Measurements from ENCODE around the gene SCYGR7.
A peak's percentile ranks its signal among the peaks of the same experiment; 100 is the strongest.
"Not testable (repeated sequence)": the region's sequence is repeated elsewhere in the genome, so short reads cannot be mapped to it uniquely, and the experiment has no call there.

SCYGR7 gene

DNA sequence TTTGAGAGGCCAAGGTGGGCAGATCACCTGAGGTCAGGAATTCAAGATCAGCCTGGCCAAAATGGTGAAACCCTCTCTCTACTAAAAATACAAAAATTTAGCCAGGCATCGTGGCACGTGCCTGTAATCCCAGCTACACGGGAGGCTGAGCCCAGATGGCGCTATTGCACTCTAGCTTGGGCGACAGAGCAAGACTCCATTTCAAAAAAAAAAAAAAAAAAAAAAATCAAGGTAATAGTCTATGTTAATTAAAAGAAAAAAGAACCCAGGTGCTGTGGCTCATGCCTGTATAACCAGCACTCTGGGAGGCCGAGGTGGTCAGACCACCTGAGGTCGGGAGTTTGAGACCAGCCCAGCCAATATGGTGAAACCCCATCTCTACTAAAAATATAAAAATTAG, 12.6 kb downstream of the SCYGR7 start:
- H3K4me3 ChIP-seq (replicated peaks; ENCODE audit: low read depth, low read length); DNase-seq (ENCODE audit: extremely low read depth, low read depth): not testable (repeated sequence)
- TF ChIP-seq CTCF (IDR thresholded peaks at IDR 0.05; ENCODE audit: low read depth, low read length, missing control alignments) = peak; percentile 7

GRCh38 chr2:227745594-227745993, 17.5 kb downstream of the SCYGR7 start, which contains the start of gene SCYGR8:
TSS of gene SCYGR8 (plus strand) at chr2:227745894. CDS start at chr2:227745894, 0 bp downstream.
- H3K4me3 ChIP-seq (replicated peaks; ENCODE audit: low read depth, low read length) = no peak within 1 kb of the TSS
- no peak for DNase-seq (ENCODE audit: extremely low read depth, low read depth)
- no peak for TF ChIP-seq CTCF (IDR thresholded peaks at IDR 0.05; ENCODE audit: low read depth, low read length, missing control alignments)

DNA sequence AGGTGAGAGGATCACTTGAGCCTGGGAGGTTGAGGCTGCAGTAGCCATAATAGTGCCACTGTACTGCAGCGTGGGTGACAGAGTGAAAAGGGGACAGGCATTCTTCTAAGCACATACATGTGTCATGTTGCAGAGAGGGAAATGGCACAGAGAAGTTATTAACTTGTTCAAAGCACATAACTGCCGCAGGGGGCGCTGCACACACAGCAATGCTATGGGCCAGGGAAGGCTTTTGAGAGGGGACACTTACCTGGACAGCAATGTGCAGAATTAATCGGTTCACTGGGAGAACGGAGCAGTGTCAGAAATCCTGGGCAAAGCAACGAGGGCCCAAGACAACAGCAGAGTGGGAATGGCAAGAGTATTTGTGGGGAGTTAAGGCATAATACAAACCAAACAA, 19.9 kb downstream of the SCYGR7 start:
- DNase-seq (ENCODE audit: extremely low read depth, low read depth) = no peak

GRCh38 chr2:227756261-227756660, 28.1 kb downstream of the SCYGR7 start:
- not testable (repeated sequence) for H3K4me3 ChIP-seq (replicated peaks; ENCODE audit: low read depth, low read length); DNase-seq (ENCODE audit: extremely low read depth, low read depth)

More for the DNA sequence above, 19.9 kb downstream of the SCYGR7 start:
- no peak overlapping the region for H3K4me3 ChIP-seq (replicated peaks; ENCODE audit: low read depth, low read length)
- peak; percentile 63 for TF ChIP-seq CTCF (IDR thresholded peaks at IDR 0.05; ENCODE audit: low read depth, low read length, missing control alignments)

DNA sequence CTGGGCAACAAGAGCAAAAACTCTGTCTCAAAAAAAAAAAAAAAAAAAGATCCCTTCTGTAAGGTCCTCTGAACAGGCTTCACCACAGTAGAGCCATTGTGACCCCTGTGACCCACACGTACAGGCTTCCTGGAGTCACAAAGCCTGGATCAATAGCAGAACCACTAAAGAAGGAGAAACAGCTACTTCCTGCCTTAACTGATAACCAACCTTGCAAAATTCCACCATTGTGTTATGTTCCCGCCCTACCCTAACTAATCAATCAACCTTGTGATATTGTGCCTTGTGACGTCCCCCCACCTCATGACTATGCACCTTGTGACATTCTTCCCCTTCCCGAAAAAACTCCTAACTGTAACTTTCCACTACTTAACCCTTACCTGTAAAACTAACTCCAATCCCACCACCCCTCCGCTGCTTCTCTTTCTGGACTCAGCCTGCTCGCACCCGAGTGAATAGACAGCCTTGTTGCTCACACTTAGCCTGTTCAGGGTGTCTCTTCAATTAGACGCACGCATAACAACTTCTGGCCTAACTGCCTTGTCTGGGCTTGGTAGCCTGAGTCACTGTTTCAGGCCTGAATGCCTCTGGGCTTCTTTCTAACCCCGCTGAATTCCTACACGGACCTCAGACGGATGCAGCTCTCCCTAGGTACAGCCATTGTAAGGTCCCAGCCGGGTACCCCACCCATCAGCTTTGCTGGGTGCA, 31.4 kb downstream of the SCYGR7 start:
- DNase-seq (ENCODE audit: extremely low read depth, low read depth) = no peak
- H3K4me3 ChIP-seq (replicated peaks; ENCODE audit: low read depth, low read length) = no peak overlapping the region
- no peak for TF ChIP-seq CTCF (IDR thresholded peaks at IDR 0.05; ENCODE audit: low read depth, low read length, missing control alignments)

- H3K4me3 ChIP-seq (replicated peaks; ENCODE audit: low read depth, low read length) = no peak overlapping the region
- TF ChIP-seq CTCF (IDR thresholded peaks at IDR 0.05; ENCODE audit: low read depth, low read length, missing control alignments) = no peak
- no peak for DNase-seq (ENCODE audit: extremely low read depth, low read depth)
Measured at GRCh38 chr2:227761740-227762476, 33.8 kb downstream of the SCYGR7 start.

DNA sequence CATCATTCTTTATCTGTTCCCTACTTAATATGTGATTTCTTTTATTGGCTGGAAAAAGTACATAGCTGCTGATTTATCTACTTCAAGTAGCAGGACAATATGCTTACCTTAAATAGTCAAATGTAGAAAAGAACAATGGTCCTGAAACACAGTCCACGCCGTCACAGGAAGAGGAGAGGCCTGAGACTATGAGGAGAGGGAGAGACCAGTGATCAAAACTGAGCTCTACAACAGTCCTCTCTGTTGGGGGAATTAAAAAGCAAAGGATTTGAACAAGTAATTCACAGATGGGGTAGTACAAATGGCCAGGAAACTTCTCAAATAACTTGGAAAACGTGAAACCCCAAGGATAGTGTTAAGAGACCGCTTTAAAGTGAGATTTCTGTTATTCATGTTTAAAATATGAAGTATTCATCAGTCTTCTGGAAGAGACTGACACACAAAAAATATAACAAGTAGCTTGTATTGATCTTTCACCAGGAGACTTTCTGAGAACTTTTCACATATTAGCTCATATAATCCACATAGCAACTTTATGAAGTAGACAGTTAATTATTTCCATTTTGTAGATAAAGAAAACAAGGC, 37.7 kb downstream of the SCYGR7 start:
- H3K4me3 ChIP-seq (replicated peaks; ENCODE audit: low read depth, low read length) = no peak overlapping the region
- TF ChIP-seq CTCF (IDR thresholded peaks at IDR 0.05; ENCODE audit: low read depth, low read length, missing control alignments) = no peak
- DNase-seq (ENCODE audit: extremely low read depth, low read depth) = no peak

All from HFF-Myc (cell line).